Measurements from ENCODE around the gene LIPC. TPM values are rescaled to one million over a fixed set of nuclear protein-coding genes. Genes with fewer than 3 reads are reported as not detected.

LIPC gene
- polyA plus RNA-seq, 1 experiment: 0.31 TPM

DNA sequence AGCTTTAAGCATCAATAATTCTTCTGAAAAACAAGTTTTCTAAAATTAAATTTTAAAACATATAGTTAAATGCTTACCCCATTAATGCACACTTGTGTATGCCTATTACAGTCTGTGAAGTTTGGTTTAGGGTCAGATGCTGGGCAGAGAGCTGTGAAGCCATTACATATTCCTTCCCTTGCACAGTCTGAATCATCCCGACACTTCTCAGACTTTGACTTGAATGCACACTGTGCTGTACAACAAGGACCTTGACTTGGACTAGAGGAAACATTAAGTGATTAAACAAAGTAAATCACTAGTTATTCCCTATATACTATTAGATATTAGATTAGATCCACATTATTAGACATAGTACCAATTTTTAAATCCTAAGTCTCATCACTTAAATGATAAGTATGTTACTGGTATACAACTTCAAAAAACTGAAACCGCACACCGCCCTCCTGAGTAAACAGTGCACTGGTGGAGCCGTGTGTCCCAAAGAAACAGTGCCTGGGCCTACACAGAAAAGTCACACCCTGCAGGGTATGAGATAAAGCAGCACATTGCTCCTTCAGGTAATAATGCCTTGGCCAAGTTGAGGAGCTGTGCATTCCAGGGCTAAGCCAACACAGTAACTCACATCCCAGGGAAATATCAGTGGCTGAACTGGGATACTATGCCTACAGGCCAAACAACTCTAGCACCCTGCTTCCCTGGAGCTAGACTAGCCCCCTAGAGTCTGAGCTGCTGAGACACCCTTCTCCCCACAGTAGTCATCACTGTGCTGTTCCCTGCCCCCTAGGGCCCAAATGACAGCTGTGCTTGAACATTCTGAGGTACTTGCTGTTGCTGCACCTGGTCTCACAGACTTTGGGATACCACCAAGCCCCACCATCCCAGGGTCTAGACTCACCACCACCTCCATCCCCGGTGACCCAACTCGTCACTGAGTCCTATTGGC, 180.2 kb downstream of the LIPC start:
- H3K27me3 ChIP-seq (ENCODE audit: control insufficient read depth, insufficient read depth, low read length): no peaks in the 10 kb centered on the region
- peaks cover 3% of the 10 kb centered on the region for H3K36me3 ChIP-seq (ENCODE audit: control insufficient read depth, insufficient read depth, low read length)
- DNase-seq (ENCODE audit: low read depth): no peak
- H3K4me3 ChIP-seq (ENCODE audit: low read depth, low read length): no peak overlapping the region
- TF ChIP-seq, protein P1, sequence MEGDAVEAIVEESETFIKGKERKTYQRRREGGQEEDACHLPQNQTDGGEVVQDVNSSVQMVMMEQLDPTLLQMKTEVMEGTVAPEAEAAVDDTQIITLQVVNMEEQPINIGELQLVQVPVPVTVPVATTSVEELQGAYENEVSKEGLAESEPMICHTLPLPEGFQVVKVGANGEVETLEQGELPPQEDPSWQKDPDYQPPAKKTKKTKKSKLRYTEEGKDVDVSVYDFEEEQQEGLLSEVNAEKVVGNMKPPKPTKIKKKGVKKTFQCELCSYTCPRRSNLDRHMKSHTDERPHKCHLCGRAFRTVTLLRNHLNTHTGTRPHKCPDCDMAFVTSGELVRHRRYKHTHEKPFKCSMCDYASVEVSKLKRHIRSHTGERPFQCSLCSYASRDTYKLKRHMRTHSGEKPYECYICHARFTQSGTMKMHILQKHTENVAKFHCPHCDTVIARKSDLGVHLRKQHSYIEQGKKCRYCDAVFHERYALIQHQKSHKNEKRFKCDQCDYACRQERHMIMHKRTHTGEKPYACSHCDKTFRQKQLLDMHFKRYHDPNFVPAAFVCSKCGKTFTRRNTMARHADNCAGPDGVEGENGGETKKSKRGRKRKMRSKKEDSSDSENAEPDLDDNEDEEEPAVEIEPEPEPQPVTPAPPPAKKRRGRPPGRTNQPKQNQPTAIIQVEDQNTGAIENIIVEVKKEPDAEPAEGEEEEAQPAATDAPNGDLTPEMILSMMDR (IDR thresholded peaks at IDR 0.05; ENCODE audit: insufficient read depth, low read depth, low read length): no peak
- ChIA-PET POLR2A (no interaction called here), CTCF (interaction anchor here (1.2 kb wide), 1 partner anchor 14 kb away, joined by 3 read pairs; no protein-coding TSS in a partner anchor)

DNA sequence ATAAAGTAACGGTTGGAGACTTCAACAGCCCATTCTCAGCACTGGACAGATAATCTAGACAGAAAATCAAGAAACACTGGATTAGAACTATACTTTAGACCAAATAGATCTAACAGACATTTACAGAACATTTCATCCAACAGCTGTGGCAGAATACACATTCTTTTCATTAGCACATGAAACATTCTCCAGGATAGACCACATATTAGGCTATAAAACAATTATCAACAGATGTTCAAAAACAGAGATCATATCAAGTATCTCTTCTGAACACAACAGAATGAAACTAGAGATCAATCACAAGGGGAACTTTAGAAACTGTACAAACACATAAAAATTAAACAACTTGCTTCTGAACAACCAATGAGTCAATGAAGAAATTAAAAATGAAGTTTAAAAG, 184.4 kb downstream of the LIPC start:
- Histone ChIP-seq H3K4me3 (ENCODE audit: low read depth, low read length) (no peak overlapping the region), H3K36me3 (ENCODE audit: control insufficient read depth, insufficient read depth, low read length) (peaks cover 1% of the 10 kb centered on the region; the same call in 1 of the 2 replicates), H3K27me3 (ENCODE audit: control insufficient read depth, insufficient read depth, low read length) (no peaks in the 10 kb centered on the region)
- ChIA-PET CTCF (no interaction called here), POLR2A (no interaction called here)
- TF ChIP-seq, protein P1 (IDR thresholded peaks at IDR 0.05; ENCODE audit: insufficient read depth, low read depth, low read length): no peak
- no peak for DNase-seq (ENCODE audit: low read depth)

Small RNAs within 50 kb of the gene (small RNA-seq; reads per million reads assigned to genes)
- gene AC084781.2 (ENCODE audit: insufficient read length, low read depth, low replicate concordance): not detected

Data from BJ (cell line).